ENCODE data around the gene ZDHHC24.

ZDHHC24 gene

DNA sequence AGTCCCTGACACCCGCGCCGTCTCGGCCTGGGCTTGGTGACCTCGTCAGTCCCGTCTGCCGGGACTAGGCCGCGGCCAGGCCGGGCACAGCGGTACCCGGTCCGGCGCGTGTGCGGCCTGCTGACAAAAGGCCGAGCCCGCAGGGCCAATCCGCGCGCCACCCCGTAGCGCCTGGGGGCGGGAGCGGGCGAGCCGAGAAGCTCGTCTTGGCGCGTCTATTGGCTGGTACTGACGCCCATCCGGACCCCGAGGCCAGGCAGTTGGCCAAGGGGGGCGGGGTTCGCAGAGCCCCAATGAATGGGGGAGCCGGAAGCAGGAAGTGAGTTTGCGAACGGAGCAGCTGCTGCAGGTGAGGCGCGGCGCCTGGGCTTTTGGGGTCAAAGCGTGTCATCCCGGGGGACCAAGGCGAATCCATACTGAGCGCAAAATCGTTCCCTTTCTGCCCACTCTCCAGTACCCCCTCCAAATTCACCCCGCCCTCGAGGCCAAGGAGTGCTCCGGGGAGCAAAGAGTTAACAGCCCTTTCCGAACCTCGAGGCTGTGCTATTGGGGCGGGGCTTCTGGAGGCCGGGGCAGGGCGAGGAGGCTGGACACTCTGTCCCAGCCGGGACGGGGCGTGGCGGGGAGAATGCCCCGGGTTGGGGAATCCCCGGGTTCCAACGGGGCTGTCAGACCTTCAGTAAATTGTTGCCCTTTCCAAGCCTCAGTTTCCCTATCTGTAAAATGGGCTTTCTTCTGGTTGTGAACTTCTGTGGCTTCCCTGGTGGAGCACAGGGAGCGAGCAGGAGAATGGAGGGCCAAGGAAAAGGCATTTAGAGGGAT is 65.5 kb downstream of the ZDHHC24 start, which contains the start of gene DPP3:
Gene DPP3, plus strand, starts transcription at position 318 of the 822 bp plus-strand sequence. CDS start 1,767 bp downstream, outside the sequence.
- TF ChIP-seq, protein P1, sequence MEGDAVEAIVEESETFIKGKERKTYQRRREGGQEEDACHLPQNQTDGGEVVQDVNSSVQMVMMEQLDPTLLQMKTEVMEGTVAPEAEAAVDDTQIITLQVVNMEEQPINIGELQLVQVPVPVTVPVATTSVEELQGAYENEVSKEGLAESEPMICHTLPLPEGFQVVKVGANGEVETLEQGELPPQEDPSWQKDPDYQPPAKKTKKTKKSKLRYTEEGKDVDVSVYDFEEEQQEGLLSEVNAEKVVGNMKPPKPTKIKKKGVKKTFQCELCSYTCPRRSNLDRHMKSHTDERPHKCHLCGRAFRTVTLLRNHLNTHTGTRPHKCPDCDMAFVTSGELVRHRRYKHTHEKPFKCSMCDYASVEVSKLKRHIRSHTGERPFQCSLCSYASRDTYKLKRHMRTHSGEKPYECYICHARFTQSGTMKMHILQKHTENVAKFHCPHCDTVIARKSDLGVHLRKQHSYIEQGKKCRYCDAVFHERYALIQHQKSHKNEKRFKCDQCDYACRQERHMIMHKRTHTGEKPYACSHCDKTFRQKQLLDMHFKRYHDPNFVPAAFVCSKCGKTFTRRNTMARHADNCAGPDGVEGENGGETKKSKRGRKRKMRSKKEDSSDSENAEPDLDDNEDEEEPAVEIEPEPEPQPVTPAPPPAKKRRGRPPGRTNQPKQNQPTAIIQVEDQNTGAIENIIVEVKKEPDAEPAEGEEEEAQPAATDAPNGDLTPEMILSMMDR (IDR thresholded peaks at IDR 0.05; ENCODE audit: low read depth, low read length) = no peak

GRCh38 chr11:66479394-66480116 is 66.3 kb downstream of the ZDHHC24 start:
- DNase-seq (ENCODE audit: extremely low read depth, low read depth) = no peak
- TF ChIP-seq, protein P1 (IDR thresholded peaks at IDR 0.05; ENCODE audit: low read depth, low read length) = no peak

More for the DNA sequence above, 65.5 kb downstream of the ZDHHC24 start, which contains the start of gene DPP3:
- peak; percentile 91 for DNase-seq (ENCODE audit: extremely low read depth, low read depth)

DNA sequence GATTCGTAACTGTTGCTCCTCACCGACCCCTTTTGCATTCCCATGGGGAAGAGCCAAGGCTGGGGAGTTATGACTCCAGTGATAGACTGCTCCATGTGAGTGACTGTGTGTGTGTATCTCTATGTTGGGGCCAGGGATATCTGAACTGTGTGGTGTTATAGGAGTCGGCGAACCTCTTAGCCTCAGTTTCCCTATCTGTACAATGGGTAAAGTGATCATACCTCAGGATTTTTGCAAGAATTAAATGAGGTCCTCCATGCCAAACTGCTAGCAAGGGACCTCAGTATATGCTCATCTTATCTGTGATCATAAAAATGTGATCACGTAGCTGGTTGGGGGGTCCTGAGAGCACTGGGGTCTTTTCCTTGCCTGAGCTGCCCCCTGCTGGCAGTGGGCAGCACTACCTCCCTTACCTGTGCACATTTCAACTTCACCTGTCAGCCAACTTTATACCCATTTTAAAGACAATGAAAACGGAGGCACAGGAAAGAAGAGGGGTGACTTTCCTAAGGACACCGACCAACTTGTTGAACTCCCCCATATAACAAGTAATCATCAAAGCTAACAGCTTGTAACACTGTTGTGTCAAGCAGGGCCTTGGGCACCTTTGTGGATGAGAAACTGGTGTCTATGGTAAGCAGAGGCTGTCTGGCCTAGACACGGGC is 67.0 kb downstream of the ZDHHC24 start:
- no peak for DNase-seq (ENCODE audit: extremely low read depth, low read depth)
- TF ChIP-seq, protein P1 (IDR thresholded peaks at IDR 0.05; ENCODE audit: low read depth, low read length) = peak; percentile 70

DNA sequence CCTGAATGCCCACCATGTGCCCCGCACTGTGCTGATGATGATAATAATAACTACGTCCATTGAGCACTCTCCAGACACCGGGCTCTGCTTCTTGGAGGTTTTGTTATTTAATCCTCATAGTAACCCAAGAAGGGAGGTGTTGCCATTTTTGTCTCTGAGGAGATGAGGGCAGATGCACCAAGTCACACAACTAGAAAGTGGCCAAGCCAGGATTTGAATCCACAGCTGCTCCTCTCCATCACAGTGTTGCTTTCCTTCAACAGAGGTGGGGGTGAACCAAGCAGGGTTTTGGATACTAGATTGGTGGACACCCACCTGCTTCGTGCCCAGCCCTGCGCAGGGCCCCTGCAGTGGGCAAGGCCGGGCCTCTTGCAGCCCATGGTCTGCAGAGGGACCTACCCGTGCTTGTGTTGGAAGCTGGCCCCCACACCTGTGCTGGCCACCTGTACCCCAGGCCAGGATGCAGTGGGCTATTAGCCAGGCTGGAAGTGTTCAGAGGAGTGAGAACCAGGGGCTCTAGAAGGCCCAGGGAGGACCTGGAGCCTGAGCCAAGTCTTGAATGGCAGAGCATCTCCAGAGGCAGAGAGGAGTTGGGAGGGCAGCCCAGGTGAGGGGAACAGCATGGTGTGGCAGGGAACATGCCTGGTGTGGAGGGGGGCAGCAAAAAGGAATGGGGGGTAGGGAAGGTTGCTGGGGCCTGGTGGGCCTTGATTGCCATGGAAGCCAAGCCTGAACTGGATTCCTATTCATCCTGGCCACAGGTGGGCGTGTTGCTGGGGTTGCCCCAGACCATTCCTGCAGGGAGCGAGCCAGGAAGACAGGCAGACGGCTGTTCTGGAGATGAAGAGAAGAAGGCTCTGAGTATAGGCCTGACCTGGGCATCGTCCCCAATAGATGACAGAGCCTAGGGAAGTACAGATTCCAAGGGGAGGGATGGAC is 68.3 kb downstream of the ZDHHC24 start:
- no peak for DNase-seq (ENCODE audit: extremely low read depth, low read depth)
- TF ChIP-seq, protein P1 (IDR thresholded peaks at IDR 0.05; ENCODE audit: low read depth, low read length) = no peak

- TF ChIP-seq, protein P1 (IDR thresholded peaks at IDR 0.05; ENCODE audit: low read depth, low read length) = no peak
- no peak for DNase-seq (ENCODE audit: extremely low read depth, low read depth)
Measured at GRCh38 chr11:66476841-66477251, 69.0 kb downstream of the ZDHHC24 start.

DNA sequence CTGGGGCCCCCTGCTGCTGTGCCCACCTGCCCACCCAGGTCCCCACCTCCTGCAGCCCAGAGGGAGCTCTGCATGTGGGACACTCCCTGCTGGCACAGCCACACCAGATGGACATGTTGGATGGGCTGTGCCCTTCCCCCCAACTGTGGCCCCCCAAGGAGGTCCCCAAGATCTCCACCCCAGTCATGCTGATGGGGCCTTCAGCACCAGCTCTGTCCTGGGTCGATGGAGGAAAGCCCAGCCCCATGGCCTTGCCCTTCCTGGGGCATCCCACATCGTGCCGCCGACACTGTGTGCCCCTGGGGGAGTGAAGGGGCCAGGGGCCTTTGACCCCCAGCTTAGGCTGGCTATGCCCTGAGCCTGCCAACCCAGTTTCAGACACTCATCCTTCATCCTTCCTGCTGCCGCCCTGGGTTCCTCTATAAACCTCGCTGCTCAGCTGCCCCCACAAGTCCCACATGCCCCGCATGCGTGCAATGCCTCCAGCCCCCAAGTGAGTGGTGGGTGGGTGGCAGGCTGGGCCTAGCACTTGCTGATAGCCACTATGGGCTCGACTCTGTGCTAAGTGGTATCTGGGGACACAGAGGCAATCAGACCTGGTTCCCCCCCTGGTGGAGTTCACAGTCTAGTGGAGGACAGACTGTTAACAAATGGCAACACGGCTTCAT is 69.5 kb downstream of the ZDHHC24 start:
- DNase-seq (ENCODE audit: extremely low read depth, low read depth) = no peak
- TF ChIP-seq, protein P1 (IDR thresholded peaks at IDR 0.05; ENCODE audit: low read depth, low read length) = no peak
